ENCODE data around the gene FBXW8.
A peak's percentile ranks its signal among the peaks of the same experiment; 100 is the strongest.

Gene FBXW8, protein sequence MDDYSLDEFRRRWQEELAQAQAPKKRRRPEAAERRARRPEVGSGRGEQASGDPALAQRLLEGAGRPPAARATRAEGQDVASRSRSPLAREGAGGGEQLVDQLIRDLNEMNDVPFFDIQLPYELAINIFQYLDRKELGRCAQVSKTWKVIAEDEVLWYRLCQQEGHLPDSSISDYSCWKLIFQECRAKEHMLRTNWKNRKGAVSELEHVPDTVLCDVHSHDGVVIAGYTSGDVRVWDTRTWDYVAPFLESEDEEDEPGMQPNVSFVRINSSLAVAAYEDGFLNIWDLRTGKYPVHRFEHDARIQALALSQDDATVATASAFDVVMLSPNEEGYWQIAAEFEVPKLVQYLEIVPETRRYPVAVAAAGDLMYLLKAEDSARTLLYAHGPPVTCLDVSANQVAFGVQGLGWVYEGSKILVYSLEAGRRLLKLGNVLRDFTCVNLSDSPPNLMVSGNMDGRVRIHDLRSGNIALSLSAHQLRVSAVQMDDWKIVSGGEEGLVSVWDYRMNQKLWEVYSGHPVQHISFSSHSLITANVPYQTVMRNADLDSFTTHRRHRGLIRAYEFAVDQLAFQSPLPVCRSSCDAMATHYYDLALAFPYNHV

DNA sequence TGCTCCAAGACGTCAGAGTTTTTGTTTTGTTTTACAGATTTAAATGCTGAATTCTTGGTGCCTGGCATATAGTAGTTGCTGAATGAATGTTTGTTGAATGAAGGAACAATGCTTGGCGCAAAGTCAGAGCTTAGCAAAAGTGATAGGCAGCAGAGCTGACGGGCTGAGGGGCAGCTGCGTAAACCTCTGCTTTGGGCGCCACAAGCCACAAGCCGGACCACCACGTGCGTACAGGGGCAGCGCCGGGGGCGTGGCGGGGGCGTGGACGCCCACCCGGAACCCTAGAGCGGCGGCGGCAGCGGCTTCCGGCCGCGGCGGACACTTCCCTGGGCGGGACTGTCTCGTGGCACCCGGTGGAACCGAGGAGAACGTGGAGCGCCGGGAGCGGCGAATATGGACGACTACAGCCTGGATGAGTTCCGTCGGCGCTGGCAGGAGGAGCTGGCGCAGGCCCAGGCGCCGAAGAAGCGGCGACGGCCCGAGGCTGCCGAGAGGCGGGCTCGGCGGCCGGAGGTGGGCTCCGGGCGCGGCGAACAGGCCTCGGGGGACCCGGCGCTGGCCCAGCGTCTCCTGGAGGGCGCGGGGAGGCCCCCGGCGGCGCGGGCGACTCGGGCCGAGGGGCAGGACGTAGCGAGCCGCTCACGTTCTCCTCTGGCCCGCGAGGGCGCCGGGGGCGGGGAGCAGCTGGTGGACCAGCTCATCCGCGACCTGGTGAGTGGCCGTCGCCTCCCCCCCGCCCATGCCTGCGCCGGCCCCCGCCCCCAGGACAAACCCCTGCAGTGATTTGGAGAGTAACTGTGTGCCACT is at the start of gene FBXW8:
FBXW8 (plus strand) TSS at position 306 of the 807 bp plus-strand sequence; CDS start at position 394, 88 bp downstream.
- DNase-seq = peak; percentile 45

DNA sequence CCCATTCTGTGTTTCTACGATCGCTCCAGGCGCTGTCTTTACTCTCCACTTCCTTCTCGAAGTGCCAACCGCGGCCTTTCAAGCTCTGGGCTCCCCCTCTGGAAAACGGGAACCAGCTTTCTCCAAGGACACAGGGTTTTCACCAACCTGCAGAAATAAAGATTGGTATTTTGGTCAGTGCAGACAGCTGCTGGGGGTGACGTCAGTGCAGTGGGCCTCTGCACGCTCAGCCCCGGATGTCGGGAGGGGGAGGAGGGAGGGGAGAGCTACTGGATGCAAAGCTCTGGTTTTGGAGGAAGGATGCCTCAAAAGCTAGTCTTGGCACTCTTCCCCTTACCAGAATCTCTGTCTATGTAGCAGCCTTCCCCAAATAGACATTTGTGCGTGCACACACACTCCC is 49.4 kb upstream of the FBXW8 start:
- DNase-seq = no peak

DNA sequence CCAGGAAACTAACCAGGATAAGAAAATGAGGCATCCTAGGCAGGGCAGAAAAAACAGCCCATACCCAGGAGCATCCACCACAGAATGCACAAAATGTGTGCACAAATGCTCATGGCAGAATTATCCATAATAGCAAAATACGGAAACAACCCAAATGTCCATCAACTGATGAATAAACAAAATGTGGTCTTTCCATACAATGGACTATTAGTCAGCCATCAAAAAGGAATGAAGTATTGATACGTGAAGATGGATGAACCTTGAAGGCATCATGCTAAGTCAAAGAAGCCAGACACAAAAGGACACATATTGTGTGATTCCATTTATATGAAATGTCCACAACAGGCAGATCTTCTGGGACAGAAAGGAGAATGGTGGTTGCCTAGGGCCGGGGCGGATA is 48.6 kb upstream of the FBXW8 start:
- DNase-seq = no peak

DNA sequence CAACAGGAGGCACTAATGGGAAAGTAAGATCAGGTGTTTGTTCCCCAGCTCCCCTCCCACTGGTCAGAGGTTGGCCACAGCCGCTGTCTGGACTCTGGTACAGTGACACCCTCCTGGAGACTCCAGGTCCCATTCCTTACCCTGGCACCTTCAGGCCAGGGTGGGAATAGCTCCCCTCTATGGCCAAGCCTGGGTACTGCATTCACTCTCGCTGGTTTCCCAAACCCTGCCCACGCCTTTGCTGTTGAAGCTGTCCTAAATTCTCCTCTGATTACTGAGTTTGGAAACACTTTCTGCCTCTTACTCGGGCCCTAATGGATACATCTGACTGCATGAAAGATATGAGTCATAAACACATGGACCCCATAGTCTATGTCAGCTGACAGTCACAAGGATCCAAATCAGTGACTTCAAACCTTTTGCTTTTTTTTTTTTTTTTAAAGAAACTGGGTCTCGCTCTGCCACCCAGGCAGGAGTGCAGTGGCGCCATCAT is 47.4 kb upstream of the FBXW8 start:
- no peak for DNase-seq

DNA sequence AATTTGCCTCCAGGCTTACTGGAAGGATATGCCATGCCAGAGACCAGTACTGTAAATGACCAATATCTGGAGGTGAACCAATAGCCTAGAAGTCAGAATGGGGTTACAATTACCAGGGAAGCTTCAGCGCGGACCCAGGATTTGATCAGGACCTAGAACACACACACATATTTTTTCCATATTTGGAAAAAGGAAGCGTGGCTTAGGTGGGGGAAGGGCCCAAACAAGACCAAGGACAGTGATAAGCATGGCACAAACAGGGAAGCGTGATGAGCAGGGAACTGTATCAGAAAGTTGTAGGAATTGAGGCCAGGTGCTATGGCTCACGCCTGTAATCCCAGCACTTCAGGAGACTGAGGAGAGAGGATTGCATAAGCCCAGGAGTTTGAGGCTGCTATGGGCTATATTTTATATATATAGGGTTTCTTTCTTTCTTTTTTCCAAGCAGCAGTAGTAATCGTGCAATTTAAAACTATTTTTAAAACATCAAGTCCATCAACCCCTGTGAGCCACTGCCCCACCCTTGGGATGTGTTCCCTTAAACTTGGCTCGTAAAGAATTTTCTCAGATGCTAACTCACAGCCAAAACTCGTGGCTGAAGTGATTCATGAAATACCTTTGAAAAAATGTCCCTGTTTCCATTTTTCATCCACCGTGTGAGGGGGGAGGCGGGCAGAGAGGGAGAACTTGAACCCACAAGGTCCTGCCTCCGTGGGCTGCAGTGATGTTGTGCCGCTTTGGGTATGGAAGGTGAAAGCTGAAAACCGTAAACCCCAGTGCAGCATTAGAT is 46.2 kb upstream of the FBXW8 start:
- DNase-seq = no peak

DNA sequence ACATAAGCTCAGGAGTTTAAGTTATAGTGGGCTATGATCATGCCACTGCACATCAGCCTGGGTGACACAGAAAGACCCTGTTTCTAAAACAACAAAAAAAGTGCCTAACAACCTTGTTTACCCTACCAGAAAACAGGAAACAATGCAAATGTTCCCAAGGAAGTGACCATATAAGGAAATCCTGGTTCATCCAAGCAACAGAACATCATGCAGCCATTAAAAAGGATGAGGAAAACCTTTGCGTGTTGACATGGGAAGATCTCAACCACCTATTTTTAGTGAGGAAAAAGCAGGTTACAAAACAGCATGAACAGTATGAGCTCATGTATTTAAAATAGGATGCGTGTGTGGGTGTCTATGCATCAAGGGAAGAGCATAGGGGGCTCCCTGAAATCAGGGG is 43.2 kb upstream of the FBXW8 start:
- DNase-seq = no peak

DNA sequence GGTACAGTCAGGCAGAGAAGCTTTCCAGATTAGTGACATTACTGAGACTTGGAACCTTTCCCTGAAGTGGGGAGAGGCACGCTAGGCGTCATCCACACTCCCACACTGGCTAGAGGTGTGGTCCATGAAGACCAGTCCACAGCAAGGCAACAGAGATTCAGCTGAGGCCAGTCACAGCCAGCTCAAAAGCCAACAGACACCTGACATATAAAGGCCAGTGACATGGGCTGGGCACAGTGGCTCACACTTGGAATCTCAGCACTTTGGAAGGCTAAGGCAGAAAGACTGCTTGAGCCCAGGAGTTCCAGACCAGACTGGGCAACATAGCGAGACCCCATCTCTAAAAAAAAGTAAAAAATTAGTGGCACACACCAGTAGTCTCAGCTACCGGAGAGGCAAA is 40.4 kb upstream of the FBXW8 start:
- no peak for DNase-seq

DNA sequence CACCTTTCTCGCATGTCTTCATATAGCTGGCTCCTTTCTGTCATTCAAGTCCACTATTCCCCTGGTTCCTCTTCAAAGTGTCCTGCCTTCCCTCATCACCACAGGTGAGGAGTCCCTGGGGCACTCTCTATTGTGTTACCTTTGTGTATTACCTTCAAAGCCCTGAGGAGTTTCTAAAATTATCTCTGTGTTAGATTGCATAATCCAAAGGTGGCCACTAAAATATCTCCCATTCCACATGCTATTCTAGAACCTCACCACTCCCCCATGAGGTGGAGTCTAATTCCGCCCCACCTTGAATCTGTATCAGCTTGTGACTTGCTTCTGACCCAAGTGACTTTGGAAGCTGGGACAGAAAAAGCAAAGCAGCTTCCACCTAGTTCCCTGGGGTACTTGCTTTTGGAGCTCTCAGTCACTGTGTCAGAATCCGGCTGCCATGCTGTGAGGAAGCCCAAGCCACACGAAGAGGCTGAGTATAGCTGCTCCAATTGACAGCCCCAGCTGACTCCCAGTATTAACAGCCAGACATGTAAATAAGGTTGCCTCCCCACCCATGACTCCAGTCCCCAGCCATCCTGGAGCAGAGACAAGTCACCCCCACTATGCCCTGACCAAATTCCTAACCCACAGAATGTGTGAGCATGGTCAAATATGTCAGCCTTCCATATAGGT is 36.3 kb upstream of the FBXW8 start:
- DNase-seq = no peak

DNA sequence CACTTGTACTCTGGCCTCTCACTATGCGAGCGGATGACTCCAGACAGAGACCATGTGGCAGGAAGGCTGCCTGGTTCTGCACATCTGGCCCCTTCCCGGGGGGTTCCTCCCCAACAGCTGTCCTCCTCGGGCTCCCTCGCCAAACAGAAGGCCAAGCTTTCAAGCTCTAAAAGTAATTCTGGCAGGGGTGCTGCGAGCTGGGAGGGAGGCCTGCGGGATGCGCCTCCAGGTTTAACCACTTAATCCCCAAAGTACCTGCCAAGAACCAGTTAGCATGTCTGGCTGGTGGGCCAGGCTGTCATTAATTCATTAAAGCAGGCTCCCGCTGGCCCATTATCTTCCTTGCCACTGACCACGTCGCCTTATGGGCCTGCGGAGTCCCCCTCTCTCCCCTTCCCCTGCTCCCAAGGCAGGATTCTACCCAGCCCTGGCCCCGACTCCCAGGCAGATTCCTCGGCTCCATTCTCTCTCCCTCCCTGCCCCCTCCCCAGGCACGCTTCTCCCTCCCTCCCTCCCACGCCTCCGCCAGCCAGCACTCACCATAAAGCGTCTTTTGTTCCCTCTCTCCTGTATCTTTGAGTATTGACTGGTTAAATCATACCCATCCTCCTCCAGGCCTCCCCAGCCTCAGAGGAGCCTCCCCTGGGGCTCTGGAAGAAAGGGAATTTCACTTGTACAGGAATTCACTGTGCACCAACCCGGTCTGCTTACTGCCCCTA is 34.4 kb upstream of the FBXW8 start:
- no peak for DNase-seq

DNA sequence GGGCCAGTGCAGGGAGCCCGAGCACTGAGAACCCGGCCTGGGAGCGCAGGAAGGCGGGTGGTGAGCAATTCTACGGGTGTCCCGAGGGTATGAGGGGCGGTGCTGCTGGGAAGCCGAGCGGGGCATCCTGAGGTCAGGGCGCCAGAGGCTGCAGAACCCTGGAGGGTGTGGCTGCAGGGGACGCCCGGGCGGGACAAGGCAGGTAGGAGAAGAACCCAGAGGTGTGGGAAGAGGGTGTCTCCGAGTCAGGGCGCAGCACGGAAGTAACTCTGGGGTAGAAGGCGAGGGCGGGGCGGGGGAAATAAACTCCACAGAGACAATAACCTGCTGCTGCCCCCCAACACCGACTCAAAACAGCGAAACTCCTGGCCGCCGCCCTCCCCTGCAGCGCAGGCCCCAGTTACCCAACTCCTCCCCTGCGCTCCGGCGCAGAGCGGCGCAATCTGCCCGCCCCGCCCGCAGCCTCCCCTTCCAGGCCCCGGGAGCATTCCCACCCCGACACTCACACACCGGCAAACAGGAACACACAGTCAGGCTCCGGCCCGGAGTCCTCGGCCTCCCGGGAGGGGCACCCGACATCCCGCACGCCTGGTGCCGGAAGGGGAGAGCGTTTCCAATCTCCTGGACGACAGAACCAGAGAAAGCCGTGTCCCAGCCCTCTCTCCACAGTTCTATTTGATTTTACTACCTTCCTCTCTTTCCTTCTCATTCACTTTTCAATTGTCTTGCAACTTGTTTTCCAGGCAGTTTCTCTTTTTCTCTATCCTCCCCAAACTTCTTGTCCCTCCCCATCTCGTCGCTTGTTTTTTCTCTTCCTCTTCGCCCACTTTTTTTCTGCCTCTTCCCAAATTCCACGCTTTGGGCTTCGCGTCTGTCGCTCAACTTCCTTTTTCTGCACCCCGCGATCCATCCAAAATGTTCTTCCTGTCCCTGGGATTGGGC is 31.9 kb upstream of the FBXW8 start:
- DNase-seq = no peak

DNA sequence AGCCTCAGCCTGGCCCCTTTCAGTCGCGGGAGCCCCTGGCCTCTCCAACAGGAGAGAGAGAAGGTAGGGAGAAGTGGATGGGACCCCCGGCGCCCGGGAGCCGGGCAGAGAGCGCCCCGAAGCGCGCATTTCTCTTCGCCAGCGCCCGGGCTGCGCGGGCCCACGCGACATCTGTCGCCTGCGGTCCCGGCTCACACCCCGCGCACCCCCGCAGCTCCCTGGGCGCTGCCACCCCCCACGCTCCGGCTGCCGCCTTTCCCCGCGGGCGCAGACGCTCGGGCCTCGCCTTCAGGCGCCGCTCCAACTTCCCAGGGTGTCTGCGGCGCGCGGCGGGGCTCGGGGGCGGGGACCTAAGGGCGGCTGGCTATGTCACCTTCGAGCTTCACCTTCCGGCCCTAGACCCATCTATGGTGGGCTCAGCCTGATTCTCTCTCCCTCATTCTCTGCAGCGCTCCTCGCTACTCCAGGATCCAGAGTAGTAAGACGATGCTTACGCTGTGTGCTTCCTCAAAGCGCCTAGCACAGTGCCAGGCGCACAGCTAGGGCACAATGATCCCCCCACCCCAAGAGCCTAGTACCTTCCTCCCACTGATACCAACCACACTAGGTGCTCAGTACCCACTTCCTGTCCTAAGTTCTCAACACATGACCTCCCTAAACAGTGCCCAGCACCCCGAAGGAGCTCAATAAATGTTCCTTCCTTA is 31.1 kb upstream of the FBXW8 start:
- DNase-seq = no peak

DNA sequence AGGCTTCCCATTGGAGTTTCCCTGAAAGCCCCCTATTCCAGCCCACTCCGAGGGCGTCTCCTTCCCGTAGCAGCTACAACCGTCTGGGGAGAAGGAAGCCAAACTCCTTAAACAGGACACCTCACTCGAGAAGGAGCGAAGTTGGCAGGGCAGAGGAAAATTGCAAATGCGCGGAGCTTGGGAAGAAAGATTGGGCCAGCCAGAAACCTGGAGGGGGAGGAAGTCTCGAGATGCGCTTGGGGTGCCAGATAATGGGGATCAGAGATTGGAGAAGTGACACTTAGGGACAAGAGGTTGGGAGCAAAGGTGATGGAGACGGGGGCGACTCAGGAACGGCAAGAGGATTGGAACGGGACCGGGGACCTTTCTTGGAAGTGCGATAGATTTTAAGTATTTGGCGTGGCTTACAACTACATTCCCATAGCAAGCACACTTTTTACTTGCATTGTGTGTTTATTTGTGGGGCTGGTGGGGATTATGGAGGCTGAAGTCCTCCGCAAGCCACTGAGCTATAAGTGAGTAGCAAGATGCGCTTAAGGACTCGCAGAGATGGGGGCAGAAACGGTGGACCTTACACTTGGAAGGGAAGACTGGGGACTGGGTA is 30.4 kb upstream of the FBXW8 start:
- DNase-seq = peak; percentile 51

DNA sequence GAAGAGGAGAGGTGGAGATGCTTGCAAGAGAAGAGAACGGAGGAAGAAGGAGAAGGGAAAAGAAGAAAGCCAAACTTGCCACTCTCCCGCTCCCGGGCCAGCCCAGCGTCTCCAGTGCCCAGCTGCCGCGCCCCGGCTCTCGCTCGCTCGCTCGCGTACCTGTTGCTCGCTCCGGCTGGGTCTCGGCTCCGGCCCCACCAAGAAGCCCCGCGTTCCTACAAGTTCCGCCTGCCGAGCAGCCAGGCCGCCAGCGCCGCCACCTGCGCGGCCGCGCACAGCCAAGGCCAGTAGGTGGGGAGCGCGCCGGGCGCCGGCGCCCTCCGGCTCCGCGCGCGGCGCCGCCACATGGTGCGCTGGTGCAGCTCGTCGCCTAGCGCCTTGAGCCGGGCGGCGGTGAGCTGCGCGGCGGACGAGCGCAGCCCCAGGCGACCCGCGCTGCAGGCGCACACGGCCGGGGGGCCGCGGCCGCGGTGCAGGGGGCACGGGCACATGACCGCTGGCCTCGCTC is 29.9 kb upstream of the FBXW8 start:
- peak; percentile 51 for DNase-seq

DNA sequence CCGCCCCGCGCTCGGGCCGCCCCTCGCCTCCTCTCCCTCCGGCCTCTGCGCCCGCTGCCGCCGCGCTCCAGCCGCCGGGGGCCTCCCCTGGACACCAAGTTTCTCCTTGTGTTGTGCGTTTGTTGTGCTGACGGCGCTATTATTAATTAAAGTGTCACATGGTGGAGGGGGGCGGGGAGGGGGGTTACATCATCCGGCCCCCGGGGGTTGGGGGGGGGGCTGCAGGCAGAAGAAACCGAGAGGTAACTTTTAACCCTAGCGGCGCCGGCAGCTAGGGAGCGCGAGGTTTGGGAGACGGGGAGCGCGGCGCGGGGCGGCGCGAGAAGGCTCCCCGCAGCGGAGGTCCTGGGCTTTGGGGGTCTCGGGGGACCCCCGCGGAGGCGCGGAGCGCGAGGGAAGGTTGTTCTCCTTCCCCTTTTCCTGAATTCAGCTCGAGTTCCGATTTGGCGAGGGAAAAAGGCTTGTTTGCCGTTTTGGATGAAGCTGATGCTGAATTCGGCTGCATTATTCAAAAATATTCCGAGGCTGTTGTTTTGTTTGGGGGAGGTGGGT is 29.3 kb upstream of the FBXW8 start, which contains the start of gene HRK:
HRK (minus strand) TSS at position 117 of the 552 bp plus-strand sequence. CDS start 134 bp downstream, outside the sequence.
- DNase-seq = no peak

DNA sequence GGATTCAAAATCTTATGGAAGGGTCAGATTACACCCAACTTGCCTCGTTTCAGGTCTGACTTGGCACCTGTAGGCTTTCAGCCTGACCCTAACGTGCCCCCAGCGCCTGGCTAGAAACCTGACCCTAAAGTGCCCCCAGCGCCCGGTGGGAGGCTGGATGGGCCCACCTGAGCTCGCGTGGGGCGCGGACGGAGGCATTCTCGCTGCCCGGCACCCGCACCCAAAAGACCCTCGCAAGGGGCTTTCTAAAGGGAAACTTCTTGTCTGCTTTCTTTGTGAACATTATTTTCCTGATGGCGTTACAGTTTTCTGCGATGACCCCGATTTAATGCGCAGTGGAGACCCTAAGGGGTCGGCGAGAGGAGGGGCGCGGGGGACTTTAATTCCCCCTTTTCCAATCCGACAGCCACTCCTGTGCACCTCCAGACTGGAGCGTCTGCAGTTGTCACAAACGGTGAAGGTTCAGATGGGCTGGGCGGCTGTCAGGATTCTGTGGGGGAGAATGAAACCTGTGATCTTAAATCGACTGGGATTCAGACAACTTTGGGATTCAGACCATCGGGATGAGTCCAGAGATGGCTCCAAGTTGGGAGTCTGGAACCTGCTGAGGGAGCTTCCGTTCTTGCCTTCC is 28.8 kb upstream of the FBXW8 start:
- no peak for DNase-seq

DNA sequence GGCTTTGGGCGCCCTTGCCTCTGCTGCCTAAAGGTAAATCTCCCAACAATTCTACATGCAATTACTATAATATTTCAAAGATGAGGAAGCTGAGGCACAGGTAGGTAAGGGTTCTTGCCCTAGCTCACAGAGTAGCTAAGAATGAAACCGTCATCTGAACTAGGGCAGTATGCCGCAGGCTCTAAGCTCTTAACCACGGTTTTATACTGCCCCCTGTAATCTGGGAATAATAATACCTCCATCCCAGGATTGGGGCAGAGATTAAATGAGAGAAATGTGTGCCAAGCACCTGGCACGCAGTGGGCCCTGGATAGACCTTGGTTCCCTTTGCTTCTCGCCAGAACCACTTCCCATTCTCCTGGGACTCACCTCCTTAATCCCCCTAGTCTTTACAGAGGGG is 28.0 kb upstream of the FBXW8 start:
- peak; percentile 18 for DNase-seq

DNA sequence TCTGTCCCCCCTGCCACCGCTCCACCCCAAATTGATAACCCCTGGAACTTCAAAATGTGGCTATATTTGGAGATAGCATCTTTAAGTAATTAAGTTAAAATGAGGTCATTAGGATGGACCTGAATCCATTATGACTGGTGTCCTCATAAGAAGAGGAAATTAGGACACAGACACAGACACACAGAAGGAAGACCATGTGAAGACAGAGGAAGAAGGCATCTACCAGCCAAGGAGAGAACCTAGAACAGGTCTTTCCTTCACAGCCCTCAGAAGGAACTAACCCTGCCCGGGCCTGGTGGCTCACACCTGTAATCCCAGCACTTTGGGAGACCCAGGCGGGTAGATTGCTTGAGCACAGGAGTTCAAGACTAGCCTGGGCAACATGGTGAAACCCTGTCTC is 25.9 kb upstream of the FBXW8 start:
- no peak for DNase-seq

DNA sequence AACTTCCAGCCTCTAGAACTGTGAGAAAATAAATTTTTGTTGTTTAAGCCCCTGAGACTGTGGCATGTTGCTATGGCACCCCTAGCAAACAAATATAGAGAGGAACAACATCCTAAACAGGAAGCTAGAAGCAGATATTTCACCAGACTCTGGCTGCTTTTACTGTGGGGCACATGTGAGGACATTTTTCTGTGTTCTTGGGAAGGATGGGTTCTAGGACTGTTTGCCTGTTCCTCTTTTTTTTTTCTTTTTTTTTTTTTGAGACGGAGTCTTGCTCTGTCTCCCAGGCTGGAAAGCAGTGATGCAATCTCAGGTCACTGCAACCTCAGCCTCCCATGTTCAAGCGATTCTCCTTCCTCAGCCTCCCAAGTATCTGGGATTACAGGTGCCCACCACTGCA is 25.3 kb upstream of the FBXW8 start:
- no peak for DNase-seq

Measured in NCI-H748 treated with DMSO at 0.1 percent for 48 hours (cell line).